Caco-2 (cell line): ENCODE results near the gene CREBBP. TPM values are rescaled to one million over a fixed set of nuclear protein-coding genes. Genes with fewer than 3 reads are reported as not detected.

ENCODE experiments used
- BruUV-seq: library from RNA; stranded (reverse); fragments of 400-500 nt; replicated peaks from 2 replicates; lab custom pipeline; 2021; lab: Mats Ljungman, UMichigan
- CTCF ChIA-PET: fragments of 300-600 bp; sonication (Branson Sonifier 250); formaldehyde crosslinking; loops from one replicate; lab custom pipeline; 2022; ENCODE audit warnings: antibody characterized with exemption; lab: Charles Lee
- POLR2A ChIA-PET: fragments of 300-600 bp; sonication (Branson Sonifier 250); formaldehyde crosslinking; loops from one replicate; lab custom pipeline; 2022; ENCODE audit warnings: antibody characterized with exemption; lab: Charles Lee
- DNase-seq, 2 experiments: peaks; one replicate each; pipeline versions ENCODE4 v3.0.0 to v3.0.0-alpha.2; 2020 to 2022
- H3K27me3 ChIP-seq: replicated peaks from 2 replicates; pipeline ENCODE4 v1.6.0; 2011; ENCODE audit warnings: low read length; ENCODE audit not compliant: control insufficient read depth, insufficient read depth
- H3K36me3 ChIP-seq: 2 replicates; pipeline ENCODE4 v1.5.1; 2011; ENCODE audit warnings: low read length; ENCODE audit not compliant: control insufficient read depth, insufficient read depth
- H3K4me1 ChIP-seq: fragments of 250-450 bp; sonication (Bioruptor Pico); 2 replicates; pipeline ENCODE4 v1.5.1; 2020; ENCODE audit warnings: mild to moderate bottlenecking
- H3K4me3 ChIP-seq: 2 replicates; pipeline ENCODE4 v1.5.1; 2011; ENCODE audit warnings: low read depth, mild to moderate bottlenecking, control low read depth, low read length
- H3K9me3 ChIP-seq: fragments of 250-450 bp; sonication (Bioruptor Pico); 2 replicates; pipeline ENCODE4 v1.5.1; 2020; ENCODE audit warnings: mild to moderate bottlenecking, moderate library complexity
- H3K27ac Mint-ChIP-seq: one replicate; pipeline ENCODE4 v1.8.0; 2022; ENCODE audit warnings: mixed read lengths; ENCODE audit not compliant: unreplicated experiment
- H3K27me3 Mint-ChIP-seq: one replicate; pipeline ENCODE4 v1.8.0; 2022; ENCODE audit warnings: mixed read lengths; ENCODE audit not compliant: insufficient read depth, unreplicated experiment
- H3K36me3 Mint-ChIP-seq: one replicate; pipeline ENCODE4 v1.8.0; 2022; ENCODE audit warnings: mild to moderate bottlenecking, mixed read lengths; ENCODE audit not compliant: insufficient read depth, unreplicated experiment
- H3K4me1 Mint-ChIP-seq: one replicate; pipeline ENCODE4 v1.8.0; 2022; ENCODE audit warnings: low read depth, mixed read lengths; ENCODE audit not compliant: unreplicated experiment
- H3K4me3 Mint-ChIP-seq: one replicate; pipeline ENCODE4 v1.8.0; 2022; ENCODE audit warnings: mild to moderate bottlenecking, moderate library complexity, mixed read lengths; ENCODE audit not compliant: unreplicated experiment
- H3K9me3 Mint-ChIP-seq: one replicate; pipeline ENCODE4 v1.8.0; 2022; ENCODE audit warnings: mixed read lengths; ENCODE audit not compliant: unreplicated experiment
- intact Hi-C: fragments of 100-400 bp; cut with micrococcal nuclease; formaldehyde crosslinking; loops from one replicate; pipeline ENCODE4 v1.10.0; 2022; ENCODE audit not compliant: unreplicated experiment
- total RNA-seq: library from RNA; stranded (reverse); gene quantifications from 2 replicates; pipeline ENCODE4 v1.2.3, GENCODE V29; 2022
- TF ChIP-seq, protein P1 (sequence below), 2 experiments: fragments of 200-600 bp in 1 of 2; IDR thresholded peaks; 1 replicate in 1 of 2; 2 replicates in 1 of 2; pipeline versions ENCODE4 v1.5.1 to v1.8.0; 2011 to 2022; ENCODE audit warnings: antibody characterized with exemption in 1 of 2, control low read depth in 1 of 2, inconsistent platforms in 1 of 2, low read depth in 1 of 2, low read length in 1 of 2, mild to moderate bottlenecking in 1 of 2, moderate library complexity in 1 of 2; ENCODE audit not compliant: insufficient read depth in 1 of 2, severe bottlenecking in 1 of 2, unreplicated experiment in 1 of 2

The CREBBP gene
- total RNA-seq, 1 experiment from 2014 or later: 65.3 TPM

GRCh38 chr16:3841729-3842508 is 38.6 kb downstream of the CREBBP start:
- POLR2A ChIA-PET: no interaction called here
- TF ChIP-seq, protein P1, sequence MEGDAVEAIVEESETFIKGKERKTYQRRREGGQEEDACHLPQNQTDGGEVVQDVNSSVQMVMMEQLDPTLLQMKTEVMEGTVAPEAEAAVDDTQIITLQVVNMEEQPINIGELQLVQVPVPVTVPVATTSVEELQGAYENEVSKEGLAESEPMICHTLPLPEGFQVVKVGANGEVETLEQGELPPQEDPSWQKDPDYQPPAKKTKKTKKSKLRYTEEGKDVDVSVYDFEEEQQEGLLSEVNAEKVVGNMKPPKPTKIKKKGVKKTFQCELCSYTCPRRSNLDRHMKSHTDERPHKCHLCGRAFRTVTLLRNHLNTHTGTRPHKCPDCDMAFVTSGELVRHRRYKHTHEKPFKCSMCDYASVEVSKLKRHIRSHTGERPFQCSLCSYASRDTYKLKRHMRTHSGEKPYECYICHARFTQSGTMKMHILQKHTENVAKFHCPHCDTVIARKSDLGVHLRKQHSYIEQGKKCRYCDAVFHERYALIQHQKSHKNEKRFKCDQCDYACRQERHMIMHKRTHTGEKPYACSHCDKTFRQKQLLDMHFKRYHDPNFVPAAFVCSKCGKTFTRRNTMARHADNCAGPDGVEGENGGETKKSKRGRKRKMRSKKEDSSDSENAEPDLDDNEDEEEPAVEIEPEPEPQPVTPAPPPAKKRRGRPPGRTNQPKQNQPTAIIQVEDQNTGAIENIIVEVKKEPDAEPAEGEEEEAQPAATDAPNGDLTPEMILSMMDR (IDR thresholded peaks at IDR 0.05; ENCODE audit: insufficient read depth in 1 of 2, low read depth in 1 of 2, low read length in 1 of 2, severe bottlenecking in 1 of 2, unreplicated experiment in 1 of 2): no peak
- Histone ChIP-seq H3K36me3 (peaks cover 2% of the 10 kb centered on the region; the same call in 1 of the 2 replicates), H3K27me3 (no peaks in the 10 kb centered on the region), H3K9me3 (no peaks in the 10 kb centered on the region), H3K4me1 (no peaks in the 10 kb centered on the region), H3K4me3 (no peak overlapping the region)
- H3K27me3 Mint-ChIP-seq: no peaks in the 10 kb centered on the region
- intact Hi-C loops: no loop called here
- H3K9me3 Mint-ChIP-seq: no peaks in the 10 kb centered on the region
- H3K4me3 Mint-ChIP-seq: no peak overlapping the region
- no peak overlapping the region for H3K27ac Mint-ChIP-seq
- peaks cover 8% of the 10 kb centered on the region for H3K36me3 Mint-ChIP-seq
- CTCF ChIA-PET: no interaction called here
- DNase-seq: no peak
- BruUV-seq: no TSS peak
- H3K4me1 Mint-ChIP-seq: no peaks in the 10 kb centered on the region

DNA sequence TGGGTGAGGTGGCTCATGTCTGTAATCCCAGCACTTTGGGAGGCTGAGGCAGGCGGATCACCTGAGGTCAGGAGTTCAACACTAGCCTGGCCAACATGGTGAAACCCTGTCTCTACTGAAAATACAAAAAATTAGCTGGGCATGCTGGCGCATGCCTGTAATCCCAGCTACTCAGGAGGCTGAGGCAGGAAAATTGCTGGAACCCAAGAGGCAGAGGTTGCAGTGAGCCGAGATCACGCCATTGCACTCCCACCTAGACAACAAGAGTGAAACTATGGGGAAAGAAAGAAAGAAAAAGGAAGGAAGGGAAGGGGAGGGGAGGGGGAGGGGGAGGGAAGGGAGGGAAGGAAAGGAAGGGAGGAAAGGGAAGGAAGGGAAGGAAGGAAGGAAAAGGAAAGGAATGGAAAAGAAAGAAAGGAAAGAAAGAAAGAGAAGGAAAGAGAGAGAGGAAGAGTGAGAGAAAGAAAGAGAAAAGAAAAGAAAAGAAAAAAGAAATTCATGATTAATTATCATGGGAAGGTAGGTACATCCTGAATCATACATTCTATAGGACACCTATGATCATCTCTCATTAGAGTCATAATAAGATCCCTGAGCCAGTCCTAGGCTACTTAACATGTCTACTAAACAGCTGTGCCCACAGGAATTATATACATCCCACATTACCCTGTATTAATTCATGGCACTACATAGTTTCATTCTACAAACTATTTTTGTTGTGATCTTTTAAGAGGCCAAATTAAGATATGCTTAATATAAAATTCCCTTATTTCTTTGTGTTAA is 40.9 kb downstream of the CREBBP start:
- Histone ChIP-seq H3K36me3 (no peaks in the 10 kb centered on the region), H3K27me3 (no peaks in the 10 kb centered on the region), H3K4me3 (no peak overlapping the region), H3K9me3 (no peaks in the 10 kb centered on the region), H3K4me1 (no peaks in the 10 kb centered on the region)
- TF ChIP-seq, protein P1 (IDR thresholded peaks at IDR 0.05; ENCODE audit: insufficient read depth in 1 of 2, low read depth in 1 of 2, low read length in 1 of 2, severe bottlenecking in 1 of 2, unreplicated experiment in 1 of 2): no peak
- ChIA-PET CTCF (interaction anchor here (0.6 kb wide), 2 partner anchors 10 to 694 kb away, joined by 3 to 4 read pairs; no protein-coding TSS in a partner anchor), POLR2A (no interaction called here)
- DNase-seq: no peak
- H3K27me3 Mint-ChIP-seq: no peaks in the 10 kb centered on the region
- H3K9me3 Mint-ChIP-seq: no peaks in the 10 kb centered on the region
- BruUV-seq: no TSS peak
- no peaks in the 10 kb centered on the region for H3K36me3 Mint-ChIP-seq
- H3K27ac Mint-ChIP-seq: no peak overlapping the region
- intact Hi-C loops: no loop called here
- no peaks in the 10 kb centered on the region for H3K4me1 Mint-ChIP-seq
- no peak overlapping the region for H3K4me3 Mint-ChIP-seq

GRCh38 chr16:3838600-3839401 is 41.7 kb downstream of the CREBBP start:
- Histone ChIP-seq H3K9me3 (no peaks in the 10 kb centered on the region), H3K4me3 (no peak overlapping the region), H3K36me3 (no peaks in the 10 kb centered on the region), H3K27me3 (no peaks in the 10 kb centered on the region), H3K4me1 (no peaks in the 10 kb centered on the region)
- POLR2A ChIA-PET: no interaction called here
- no peaks in the 10 kb centered on the region for H3K36me3 Mint-ChIP-seq
- CTCF ChIA-PET: interaction anchor here (0.6 kb wide), 2 partner anchors 11 to 693 kb away, joined by 3 to 4 read pairs; no protein-coding TSS in a partner anchor
- H3K27ac Mint-ChIP-seq: no peak overlapping the region
- no peak for DNase-seq
- H3K27me3 Mint-ChIP-seq: no peaks in the 10 kb centered on the region
- H3K4me1 Mint-ChIP-seq: no peaks in the 10 kb centered on the region
- no peak overlapping the region for H3K4me3 Mint-ChIP-seq
- BruUV-seq: no TSS peak
- TF ChIP-seq, protein P1 (IDR thresholded peaks at IDR 0.05; ENCODE audit: insufficient read depth in 1 of 2, low read depth in 1 of 2, low read length in 1 of 2, severe bottlenecking in 1 of 2, unreplicated experiment in 1 of 2): no peak
- H3K9me3 Mint-ChIP-seq: peaks cover 5% of the 10 kb centered on the region
- intact Hi-C loops: no loop called here
